HL-60 (cell line): Measurements from ENCODE around the gene FNDC1.

Experiments
- CTCF ChIP-seq: IDR thresholded peaks from one replicate; pipeline ENCODE4 v1.5.1; 2011; ENCODE audit warnings: low read length, control low read depth, inconsistent platforms; ENCODE audit not compliant: insufficient read depth
- POLR2AphosphoS5 ChIP-seq: IDR thresholded peaks from 2 replicates; pipeline ENCODE4 v1.6.1; 2012; ENCODE audit warnings: low read depth
- REST ChIP-seq: IDR thresholded peaks from 2 replicates; pipeline ENCODE4 v1.6.1; 2012; ENCODE audit warnings: low read depth; ENCODE audit not compliant: insufficient replicate concordance
- SPI1 ChIP-seq: IDR thresholded peaks from 2 replicates; pipeline ENCODE4 v1.6.1; 2012; ENCODE audit warnings: low read depth, mild to moderate bottlenecking, borderline replicate concordance

GRCh38 chr6:159178847-159179246 lies 9.6 kb downstream of the FNDC1 start:
- TF ChIP-seq CTCF: no peak
- no peak for TF ChIP-seq POLR2AphosphoS5
- no peak for TF ChIP-seq REST
- TF ChIP-seq SPI1: no peak
